ENCODE results near the gene CPSF7.
"Not testable (repeated sequence)": the region's sequence is repeated elsewhere in the genome, so short reads cannot be mapped to it uniquely, and the experiment has no call there.

Gene CPSF7

GRCh38 chr11:61437496-61437895 lies 7.7 kb upstream of the CPSF7 start:
- no peak for DNase-seq

- DNase-seq = not testable (repeated sequence)
These were observed 1.1 kb upstream of the CPSF7 start for GRCh38 chr11:61430839-61431238.

GRCh38 chr11:61429346-61429690 lies 457 bp downstream of the CPSF7 start:
- DNase-seq = peak; percentile 61

GRCh38 chr11:61425367-61426131 lies 4.2 kb downstream of the CPSF7 start:
- no peak for DNase-seq

GRCh38 chr11:61422226-61422625 lies 7.5 kb downstream of the CPSF7 start:
- DNase-seq = no peak

- DNase-seq = no peak
These were observed 11.6 kb downstream of the CPSF7 start for GRCh38 chr11:61418136-61418535.

- peak; percentile 55 for DNase-seq
These were observed 12.1 kb downstream of the CPSF7 start for GRCh38 chr11:61417670-61418069.

GRCh38 chr11:61416941-61417340 lies 12.8 kb downstream of the CPSF7 start:
- DNase-seq = no peak

GRCh38 chr11:61415381-61415780 lies 14.4 kb downstream of the CPSF7 start:
- no peak for DNase-seq

- no peak for DNase-seq
These were observed 15.2 kb downstream of the CPSF7 start for GRCh38 chr11:61414547-61414946.

- DNase-seq = no peak
These were observed 16.3 kb downstream of the CPSF7 start for GRCh38 chr11:61413496-61413895.

- no peak for DNase-seq
These were observed 18.2 kb downstream of the CPSF7 start for GRCh38 chr11:61411589-61411988.

- DNase-seq = no peak
These were observed 22.6 kb downstream of the CPSF7 start for GRCh38 chr11:61406991-61407728.

- DNase-seq = no peak
These were observed 23.7 kb downstream of the CPSF7 start for GRCh38 chr11:61406067-61406466.

- DNase-seq = no peak
These were observed 25.1 kb downstream of the CPSF7 start for GRCh38 chr11:61404641-61405040.

GRCh38 chr11:61404103-61404502 lies 25.7 kb downstream of the CPSF7 start:
- no peak for DNase-seq

- no peak for DNase-seq
These were observed 26.1 kb downstream of the CPSF7 start for GRCh38 chr11:61403658-61404057.

- no peak for DNase-seq
These were observed 28.2 kb downstream of the CPSF7 start for GRCh38 chr11:61401573-61401972.

- no peak for DNase-seq
These were observed 28.6 kb downstream of the CPSF7 start for GRCh38 chr11:61401173-61401572.

GRCh38 chr11:61392981-61393595 lies 36.7 kb downstream of the CPSF7 start:
- DNase-seq = no peak

- DNase-seq = no peak
These were observed 39.6 kb downstream of the CPSF7 start for GRCh38 chr11:61390161-61390560.

- DNase-seq = peak; percentile 50
These were observed 45.2 kb downstream of the CPSF7 start for GRCh38 chr11:61384271-61385242.

- not testable (repeated sequence) for DNase-seq
These were observed 45.9 kb downstream of the CPSF7 start for GRCh38 chr11:61383859-61384258.
